ENCODE measurements around the gene ABCF2. TPM values are rescaled to one million over a fixed set of nuclear protein-coding genes. Genes with fewer than 3 reads are reported as not detected.

The ABCF2 gene
- total and polyA plus RNA-seq, 2 of the 4 experiments (the other 2 are of a cell fraction), result 46.2 to 103 TPM

- 95% methylated on average over 6 of the region's 7 CpGs; no CpG with 5 or more reads in 1 of the 2 experiments for WGBS, 2 experiments (ENCODE audit: extremely low coverage in 2 of 2, insufficient read length in 1 of 2)
- no peak for DNase-seq
Observed at GRCh38 chr7:151272877-151273276, 45.9 kb upstream of the ABCF2 start.

More at GRCh38 chr7:151272877-151273276, 45.9 kb upstream of the ABCF2 start:
- Histone ChIP-seq H3K9ac (ENCODE audit: low read depth, low read length) (no peak overlapping the region), H3K4me2 (ENCODE audit: low read depth, low read length) (no peak overlapping the region), H4K20me1 (ENCODE audit: insufficient read depth, low read length) (no peaks in the 10 kb centered on the region; the same call in 1 of the 2 replicates), H3K4me1 (ENCODE audit: control insufficient read depth, insufficient read depth, low read length) (peaks cover 8% of the 10 kb centered on the region; the same call in 1 of the 2 replicates), H3K9me3 (ENCODE audit: control insufficient read depth, insufficient read depth, low read length) (no peaks in the 10 kb centered on the region), H4K8ac (ENCODE audit: low read depth in 2 of 2, low read length in 2 of 2) (no peak overlapping the region), H2BK15ac (ENCODE audit: low read depth, low read length) (no peak overlapping the region), H3K23ac (ENCODE audit: low read depth, low read length) (no peak overlapping the region), H3K56ac (ENCODE audit: extremely low read depth, insufficient read depth, low read length) (no peak overlapping the region), H4K91ac (ENCODE audit: insufficient read depth, low read depth, low read length) (no peak overlapping the region), H3K14ac (replicated peaks; ENCODE audit: low read depth, low read length) (no peak overlapping the region), H3K79me1 (ENCODE audit: low read depth in 1 of 2, low read length in 2 of 2) (no peaks in the 10 kb centered on the region), H3K27me3 (ENCODE audit: control insufficient read depth, insufficient read depth, low read length) (no peaks in the 10 kb centered on the region; the same call in 1 of the 2 replicates), H3K4ac (ENCODE audit: low read depth, low read length) (no peak overlapping the region), H3K4me3 (ENCODE audit: insufficient read depth, low read depth, low read length) (no peak overlapping the region), H3K9me1 (ENCODE audit: insufficient read depth, low read length) (no peaks in the 10 kb centered on the region), H2BK20ac (ENCODE audit: low read depth, low read length) (no peak overlapping the region), H2AK5ac (ENCODE audit: low read depth, low read length) (no peak overlapping the region), H2BK5ac (ENCODE audit: low read depth, low read length, poor library complexity, severe bottlenecking) (no peak overlapping the region), H2AK9ac (replicated peaks; ENCODE audit: low read depth, low read length, poor library complexity) (no peak overlapping the region), H4K5ac (ENCODE audit: low read depth, low read length) (no peak overlapping the region), H3K18ac (ENCODE audit: low read depth, low read length) (no peak overlapping the region), H3K36me3 (ENCODE audit: control insufficient read depth, insufficient read depth, low read length) (no peaks in the 10 kb centered on the region; the same call in 1 of the 2 replicates), H2BK120ac (ENCODE audit: low read depth, low read length) (no peak overlapping the region), H2AFZ (replicated peaks; ENCODE audit: low read length, poor library complexity) (no peak overlapping the region), H3K27ac (ENCODE audit: insufficient read depth, low read length) (no peak overlapping the region)
- dilution Hi-C loops (cut with HindIII; ENCODE audit: low sequenced_read_pairs, unreplicated experiment), result no loop called here
- ATAC-seq (ENCODE audit: low read depth), result no peak
- CTCF ChIA-PET, result interaction anchor here (1.0 kb wide), 1 partner anchor 13 kb away, joined by 17 read pairs; no protein-coding TSS in a partner anchor
- intact Hi-C loops (cut with micrococcal nuclease), result no loop called here
- BruUV-seq (replicated peaks), result no TSS peak
- POLR2A ChIA-PET (ENCODE audit: unreplicated experiment), result no interaction called here
- TF ChIP-seq ELK1 (IDR thresholded peaks at IDR 0.05; ENCODE audit: borderline replicate concordance, low read depth, low read length), result no peak
- in situ Hi-C loops (cut with MboI; ENCODE audit: low sequenced_read_pairs), result no loop called here

Data from IMR-90 (cell line).